Left cardiac atrium (tissue), 4 donors: ENCODE measurements around the gene PCBD2. TPM values are rescaled to one million over a fixed set of nuclear protein-coding genes. Genes with fewer than 3 reads are reported as not detected.
"Not testable (repeated sequence)": the region's sequence is repeated elsewhere in the genome, so short reads cannot be mapped to it uniquely, and the experiment has no call there.

Experiments used
- ATAC-seq, 2 donors: fragments of 200-7000 bp; cut with Tn5 transposase; one replicate each; pipeline ENCODE4 v1.9.1; 2020; ENCODE audit warnings: mild to moderate bottlenecking in 2 of 2, moderate library complexity in 2 of 2
- DNase-seq: peaks from one replicate; pipeline ENCODE4 v3.0.0-alpha.2; 2020
- intact Hi-C, 2 donors: fragments of 100-400 bp; cut with DNase I; formaldehyde crosslinking; loops; one replicate each; pipeline versions ENCODE4 v1.14.1 to v1.15.1; 2022 to 2023
- total RNA-seq, 2 donors: library from RNA; stranded (reverse); fragmentation: NEBNext Ultra II Directional; extraction: Animal tissue kit (Norgen Biotek cat#: 25700); gene quantifications; one replicate each; pipeline ENCODE4 v1.2.1, GENCODE V29; 2021
- donor health status: DM: no; HTN: yes; CAD: no.
- donor health status: DM: no; HTN: yes; CAD: no; lungs with severe emphysema.
- donor health status: DM: yes; HTN: yes; CAD: no.
- donor health status: Dilated cardiomyopathy.

PCBD2 gene
- total RNA-seq, 2 donors from 2014 or later: 17.3 to 18.8 TPM

GRCh38 chr5:134944630-134945029, 39.7 kb downstream of the PCBD2 start:
- intact Hi-C loops: no loop called here
- DNase-seq (no peak), ATAC-seq (no peak)

- DNase-seq: no peak
- intact Hi-C loops: no loop called here
- ATAC-seq: no peak
Measured at GRCh38 chr5:134945041-134945440, 40.1 kb downstream of the PCBD2 start.

- peak; percentile 43 for DNase-seq
- intact Hi-C loops: no loop called here
- ATAC-seq: peak; percentile 8 to 91
Measured at GRCh38 chr5:134948911-134949310, 44.0 kb downstream of the PCBD2 start.

- ATAC-seq: no peak
- intact Hi-C loops: no loop called here
- DNase-seq: no peak
Measured at GRCh38 chr5:134949316-134949715, 44.4 kb downstream of the PCBD2 start.

- DNase-seq: no peak
- no peak for ATAC-seq
- intact Hi-C loops: no loop called here
Measured at GRCh38 chr5:134957920-134958608, 53.1 kb downstream of the PCBD2 start.

GRCh38 chr5:134958755-134959154, 53.8 kb downstream of the PCBD2 start:
- intact Hi-C loops: no loop called here
- no peak for DNase-seq
- no peak for ATAC-seq

GRCh38 chr5:134963098-134963497, 58.2 kb downstream of the PCBD2 start:
- ATAC-seq (no peak), DNase-seq (no peak)
- intact Hi-C loops: no loop called here

- no peak for ATAC-seq
Measured at GRCh38 chr5:134964359-134965270, 59.7 kb downstream of the PCBD2 start.

GRCh38 chr5:134965271-134965825, 60.4 kb downstream of the PCBD2 start:
- ATAC-seq (no peak), DNase-seq (no peak)
- intact Hi-C loops: no loop called here

More at GRCh38 chr5:134964359-134965270, 59.7 kb downstream of the PCBD2 start:
- intact Hi-C loops: no loop called here
- DNase-seq: no peak

GRCh38 chr5:134967607-134968006, 62.7 kb downstream of the PCBD2 start, which contains the start of gene CATSPER3:
Gene CATSPER3 (plus strand): TSS chr5:134967907. CDS start chr5:134967992, 85 bp downstream.
- DNase-seq: no peak
- ATAC-seq: no peak

GRCh38 chr5:134968055-134968454, 63.1 kb downstream of the PCBD2 start:
- no peak for ATAC-seq
- intact Hi-C loops: no loop called here
- no peak for DNase-seq

More at GRCh38 chr5:134967607-134968006, 62.7 kb downstream of the PCBD2 start, which contains the start of gene CATSPER3:
- intact Hi-C loops: no loop called here

- DNase-seq (no peak), ATAC-seq (no peak)
- intact Hi-C loops: no loop called here
Measured at GRCh38 chr5:134969166-134969565, 64.2 kb downstream of the PCBD2 start.

GRCh38 chr5:134975078-134975715, 70.3 kb downstream of the PCBD2 start:
- ATAC-seq (no peak), DNase-seq (no peak)
- intact Hi-C loops: no loop called here

- no peak for ATAC-seq
- intact Hi-C loops: no loop called here
Measured at GRCh38 chr5:134975843-134976242, 70.9 kb downstream of the PCBD2 start.

GRCh38 chr5:134976841-134977240, 71.9 kb downstream of the PCBD2 start:
- DNase-seq: no peak
- intact Hi-C loops: no loop called here
- ATAC-seq: no peak

More at GRCh38 chr5:134975843-134976242, 70.9 kb downstream of the PCBD2 start:
- DNase-seq: no peak

GRCh38 chr5:134979416-134979815, 74.5 kb downstream of the PCBD2 start:
- intact Hi-C loops: no loop called here
- ATAC-seq (no peak), DNase-seq (no peak)

GRCh38 chr5:134982230-134982629, 77.3 kb downstream of the PCBD2 start:
- intact Hi-C loops: no loop called here
- ATAC-seq: no peak
- no peak for DNase-seq

- no peak for ATAC-seq
- intact Hi-C loops: no loop called here
Measured at GRCh38 chr5:134989266-134989830, 84.4 kb downstream of the PCBD2 start.

GRCh38 chr5:134990183-134990582, 85.3 kb downstream of the PCBD2 start:
- ATAC-seq, intact Hi-C loops, DNase-seq: not testable (repeated sequence)

More at GRCh38 chr5:134989266-134989830, 84.4 kb downstream of the PCBD2 start:
- DNase-seq: no peak
